Liver (tissue), 9 donors: ENCODE measurements around the gene VCP. TPM values are rescaled to one million over a fixed set of nuclear protein-coding genes. Genes with fewer than 3 reads are reported as not detected.

Source experiments
- DNase-seq: peaks from one replicate; pipeline ENCODE4 v3.0.0-alpha.2; 2017; ENCODE audit warnings: low spot score
- H3K27ac ChIP-seq, 2 donors: one replicate each; pipeline ENCODE4 v1.7.0; 2013; ENCODE audit warnings: inconsistent platforms in 2 of 2, low read length in 2 of 2, control low read depth in 1 of 2, low read depth in 1 of 2, mild to moderate bottlenecking in 1 of 2
- H3K27me3 ChIP-seq, 4 donors: one replicate each; pipeline versions ENCODE4 v1.6.1 to v1.7.0; 2013; ENCODE audit warnings: low read length in 3 of 4, inconsistent platforms in 1 of 4, mild to moderate bottlenecking in 1 of 4, moderate library complexity in 1 of 4; ENCODE audit not compliant: control insufficient read depth in 4 of 4, insufficient read depth in 4 of 4
- H3K36me3 ChIP-seq, 4 donors: one replicate each; pipeline versions ENCODE4 v1.6.1 to v1.7.0; 2013; ENCODE audit warnings: low read length in 3 of 4, mild to moderate bottlenecking in 3 of 4, low read depth in 1 of 4, moderate library complexity in 1 of 4; ENCODE audit not compliant: control insufficient read depth in 4 of 4, insufficient read depth in 3 of 4
- H3K4me1 ChIP-seq, 4 donors: one replicate each; pipeline versions ENCODE4 v1.6.1 to v1.7.0; 2013; ENCODE audit warnings: low read length in 3 of 4, mild to moderate bottlenecking in 3 of 4, moderate library complexity in 1 of 4; ENCODE audit not compliant: control insufficient read depth in 4 of 4, insufficient read depth in 4 of 4
- H3K4me3 ChIP-seq, 3 donors: one replicate each; pipeline versions ENCODE4 v1.6.1 to v1.7.0; 2013; ENCODE audit warnings: low read length in 3 of 3, control low read depth in 1 of 3, low read depth in 1 of 3, mild to moderate bottlenecking in 1 of 3
- H3K9ac ChIP-seq, 2 donors: one replicate each; pipeline ENCODE4 v1.7.0; 2013; ENCODE audit warnings: low read length in 2 of 2, mild to moderate bottlenecking in 2 of 2, moderate library complexity in 2 of 2, control low read depth in 1 of 2, low read depth in 1 of 2
- H3K9me3 ChIP-seq, 4 donors: one replicate each; pipeline versions ENCODE4 v1.6.1 to v1.7.0; 2013; ENCODE audit warnings: low read length in 3 of 4; ENCODE audit not compliant: control insufficient read depth in 4 of 4
- EGR1 ChIP-seq, 2 donors: IDR thresholded peaks; 2 replicates each; pipeline ENCODE4 v1.6.1; 2016 to 2018; ENCODE audit warnings: antibody characterized with exemption in 2 of 2, low read depth in 2 of 2
- FOXA1 ChIP-seq: IDR thresholded peaks from 2 replicates; pipeline ENCODE4 v1.6.1; 2016; ENCODE audit warnings: antibody characterized with exemption
- FOXA2 ChIP-seq: IDR thresholded peaks from 2 replicates; pipeline ENCODE4 v1.6.1; 2016; ENCODE audit warnings: antibody characterized with exemption
- GABPA ChIP-seq, 2 donors: IDR thresholded peaks in 1 of 2; conservative IDR thresholded peaks in 1 of 2; 2 replicates each; pipeline ENCODE4 v1.6.1; 2016; ENCODE audit warnings: antibody characterized with exemption in 2 of 2, mild to moderate bottlenecking in 1 of 2, moderate library complexity in 1 of 2
- HNF4A ChIP-seq, 2 donors: conservative IDR thresholded peaks; 2 replicates each; pipeline ENCODE4 v1.6.1; 2016; ENCODE audit warnings: antibody characterized with exemption in 2 of 2, mild to moderate bottlenecking in 2 of 2
- HNF4G ChIP-seq: IDR thresholded peaks from 2 replicates; pipeline ENCODE4 v1.6.1; 2016; ENCODE audit warnings: antibody characterized with exemption
- JUND ChIP-seq, 2 donors: IDR thresholded peaks; 2 replicates each; pipeline ENCODE4 v1.6.1; 2016; ENCODE audit warnings: antibody characterized with exemption in 2 of 2
- RAD21 ChIP-seq, 2 donors: IDR thresholded peaks; 2 replicates each; pipeline ENCODE4 v1.6.1; 2016; ENCODE audit warnings: antibody characterized with exemption in 2 of 2, mild to moderate bottlenecking in 2 of 2
- RXRA ChIP-seq, 2 donors: IDR thresholded peaks; 2 replicates each; pipeline ENCODE4 v1.6.1; 2017 to 2018; ENCODE audit warnings: antibody characterized with exemption in 2 of 2, mild to moderate bottlenecking in 1 of 2
- SP1 ChIP-seq: IDR thresholded peaks from 2 replicates; pipeline ENCODE4 v1.6.1; 2018; ENCODE audit warnings: antibody characterized with exemption, mild to moderate bottlenecking
- TAF1 ChIP-seq: conservative IDR thresholded peaks from 2 replicates; pipeline ENCODE4 v1.6.1; 2016; ENCODE audit warnings: antibody characterized with exemption, mild to moderate bottlenecking
- YY1 ChIP-seq: IDR thresholded peaks from 2 replicates; pipeline ENCODE4 v1.6.1; 2016; ENCODE audit warnings: antibody characterized with exemption, mild to moderate bottlenecking
- WGBS: extraction: QIAGEN DNeasy Blood & Tissue Kit; methylation state at CpG from one replicate; pipeline ENCODE4 v1.1.7; 2013; 5-methylcytosine and 5-hydroxymethylcytosine counted together
- polyA plus RNA-seq, 2 donors: library from polyadenylated mRNA; stranded (reverse) in 1 of 2; unstranded in 1 of 2; fragments of 200-250 nt in 1 of 2; fragments of >200 nt in 1 of 2; fragmentation: Nextera tagmentation in 1 of 2; extraction: Ambion mirVana in 1 of 2; gene quantifications; one replicate each; pipeline versions ENCODE4 v1.2.1 to v1.2.3, GENCODE V29; 2013 to 2015
- total RNA-seq, 2 donors: library from RNA; depleted of rRNA; stranded (reverse); fragments of >200 nt; gene quantifications; one replicate each; pipeline ENCODE4 v1.2.3, GENCODE V29; 2014
- TF ChIP-seq, protein P1 (sequence below): IDR thresholded peaks from 2 replicates; pipeline ENCODE4 v1.6.1; 2016; ENCODE audit warnings: antibody characterized with exemption
- TF ChIP-seq, protein P2 (sequence below): fragments of 150-350 bp; IDR thresholded peaks from 2 replicates; pipeline ENCODE4 v1.5.1; 2017; ENCODE audit warnings: improper control_type of control experiment, low read depth, low read length; ENCODE audit not compliant: missing input control
- TF ChIP-seq, protein P3 (sequence below): IDR thresholded peaks from 2 replicates; pipeline ENCODE4 v1.6.1; 2016; ENCODE audit warnings: antibody characterized with exemption
- TF ChIP-seq, protein P4 (sequence below): IDR thresholded peaks from 2 replicates; pipeline ENCODE4 v1.6.1; 2016; ENCODE audit warnings: antibody characterized with exemption, mild to moderate bottlenecking
- TF ChIP-seq, protein P5 (sequence below): IDR thresholded peaks from 2 replicates; pipeline ENCODE4 v1.6.1; 2016; ENCODE audit warnings: antibody characterized with exemption
- donor health status: healthy.
- donor health status: healthy.
- donor health status: healthy.
- donor health status: healthy.
- donor health status: healthy.

VCP gene
- total and polyA plus RNA-seq, 4 donors, result 57.6 to 248 (median 153) TPM

GRCh38 chr9:35027860-35028259, 44.6 kb downstream of the VCP start:
- WGBS, result 66% methylated on average over 1 of the region's 1 CpG
- peaks cover 0 to 6% (median 0%) of the 10 kb centered on the region in 4 donors for H3K36me3 ChIP-seq
- H3K9me3 ChIP-seq, result no peaks in the 10 kb centered on the region
- TF ChIP-seq HNF4A (conservative IDR thresholded peaks at IDR 0.05), result no peak
- TF ChIP-seq RAD21 (IDR thresholded peaks at IDR 0.05), result no peak
- TF ChIP-seq, protein P1, sequence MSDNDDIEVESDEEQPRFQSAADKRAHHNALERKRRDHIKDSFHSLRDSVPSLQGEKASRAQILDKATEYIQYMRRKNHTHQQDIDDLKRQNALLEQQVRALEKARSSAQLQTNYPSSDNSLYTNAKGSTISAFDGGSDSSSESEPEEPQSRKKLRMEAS, result no peak
- no peak for TF ChIP-seq YY1
- no peak for TF ChIP-seq EGR1 (IDR thresholded peaks at IDR 0.05; ENCODE audit: low read depth in 2 of 2)
- no peak for TF ChIP-seq FOXA2
- no peaks in the 10 kb centered on the region for H3K27me3 ChIP-seq
- no peak for DNase-seq
- H3K4me1 ChIP-seq, result peaks cover 0 to 3% (median 0%) of the 10 kb centered on the region in 4 donors
- H3K27ac ChIP-seq, result no peak overlapping the region
- H3K9ac ChIP-seq, result no peak overlapping the region
- no peak overlapping the region for H3K4me3 ChIP-seq

DNA sequence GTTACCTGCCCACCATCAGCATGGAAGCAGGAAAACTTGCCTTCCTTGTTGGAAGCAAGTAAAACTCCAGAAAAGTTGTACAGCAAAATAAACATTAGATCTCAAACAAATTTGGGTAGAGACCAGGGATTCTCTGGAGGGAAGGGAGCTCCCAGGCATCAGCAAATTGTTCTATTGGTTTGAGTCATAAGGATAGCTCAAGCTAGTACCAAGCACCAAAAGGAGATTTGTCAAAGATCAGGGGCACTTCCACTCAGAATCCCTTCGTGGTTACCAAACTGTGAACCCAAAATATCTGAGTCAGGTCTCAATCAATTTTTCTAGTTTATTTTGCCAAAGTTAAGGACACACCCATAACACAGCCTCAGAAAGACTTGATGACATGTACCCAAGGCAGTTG, 45.1 kb downstream of the VCP start:
- TF ChIP-seq YY1 (no peak), RXRA (IDR thresholded peaks at IDR 0.05) (no peak), FOXA2 (no peak), EGR1 (IDR thresholded peaks at IDR 0.05; ENCODE audit: low read depth in 2 of 2) (no peak), SP1 (no peak), GABPA (IDR thresholded peaks at IDR 0.05 in 1 of 2, conservative IDR thresholded peaks at IDR 0.05 in 1 of 2) (no peak), FOXA1 (no peak), HNF4A (conservative IDR thresholded peaks at IDR 0.05) (no peak), HNF4G (no peak), JUND (IDR thresholded peaks at IDR 0.05) (no peak), TAF1 (no peak)
- TF ChIP-seq, protein P2, sequence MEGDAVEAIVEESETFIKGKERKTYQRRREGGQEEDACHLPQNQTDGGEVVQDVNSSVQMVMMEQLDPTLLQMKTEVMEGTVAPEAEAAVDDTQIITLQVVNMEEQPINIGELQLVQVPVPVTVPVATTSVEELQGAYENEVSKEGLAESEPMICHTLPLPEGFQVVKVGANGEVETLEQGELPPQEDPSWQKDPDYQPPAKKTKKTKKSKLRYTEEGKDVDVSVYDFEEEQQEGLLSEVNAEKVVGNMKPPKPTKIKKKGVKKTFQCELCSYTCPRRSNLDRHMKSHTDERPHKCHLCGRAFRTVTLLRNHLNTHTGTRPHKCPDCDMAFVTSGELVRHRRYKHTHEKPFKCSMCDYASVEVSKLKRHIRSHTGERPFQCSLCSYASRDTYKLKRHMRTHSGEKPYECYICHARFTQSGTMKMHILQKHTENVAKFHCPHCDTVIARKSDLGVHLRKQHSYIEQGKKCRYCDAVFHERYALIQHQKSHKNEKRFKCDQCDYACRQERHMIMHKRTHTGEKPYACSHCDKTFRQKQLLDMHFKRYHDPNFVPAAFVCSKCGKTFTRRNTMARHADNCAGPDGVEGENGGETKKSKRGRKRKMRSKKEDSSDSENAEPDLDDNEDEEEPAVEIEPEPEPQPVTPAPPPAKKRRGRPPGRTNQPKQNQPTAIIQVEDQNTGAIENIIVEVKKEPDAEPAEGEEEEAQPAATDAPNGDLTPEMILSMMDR, result no peak
- TF ChIP-seq, protein P3, sequence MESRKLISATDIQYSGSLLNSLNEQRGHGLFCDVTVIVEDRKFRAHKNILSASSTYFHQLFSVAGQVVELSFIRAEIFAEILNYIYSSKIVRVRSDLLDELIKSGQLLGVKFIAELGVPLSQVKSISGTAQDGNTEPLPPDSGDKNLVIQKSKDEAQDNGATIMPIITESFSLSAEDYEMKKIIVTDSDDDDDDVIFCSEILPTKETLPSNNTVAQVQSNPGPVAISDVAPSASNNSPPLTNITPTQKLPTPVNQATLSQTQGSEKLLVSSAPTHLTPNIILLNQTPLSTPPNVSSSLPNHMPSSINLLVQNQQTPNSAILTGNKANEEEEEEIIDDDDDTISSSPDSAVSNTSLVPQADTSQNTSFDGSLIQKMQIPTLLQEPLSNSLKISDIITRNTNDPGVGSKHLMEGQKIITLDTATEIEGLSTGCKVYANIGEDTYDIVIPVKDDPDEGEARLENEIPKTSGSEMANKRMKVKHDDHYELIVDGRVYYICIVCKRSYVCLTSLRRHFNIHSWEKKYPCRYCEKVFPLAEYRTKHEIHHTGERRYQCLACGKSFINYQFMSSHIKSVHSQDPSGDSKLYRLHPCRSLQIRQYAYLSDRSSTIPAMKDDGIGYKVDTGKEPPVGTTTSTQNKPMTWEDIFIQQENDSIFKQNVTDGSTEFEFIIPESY, result no peak
- TF ChIP-seq, protein P4, sequence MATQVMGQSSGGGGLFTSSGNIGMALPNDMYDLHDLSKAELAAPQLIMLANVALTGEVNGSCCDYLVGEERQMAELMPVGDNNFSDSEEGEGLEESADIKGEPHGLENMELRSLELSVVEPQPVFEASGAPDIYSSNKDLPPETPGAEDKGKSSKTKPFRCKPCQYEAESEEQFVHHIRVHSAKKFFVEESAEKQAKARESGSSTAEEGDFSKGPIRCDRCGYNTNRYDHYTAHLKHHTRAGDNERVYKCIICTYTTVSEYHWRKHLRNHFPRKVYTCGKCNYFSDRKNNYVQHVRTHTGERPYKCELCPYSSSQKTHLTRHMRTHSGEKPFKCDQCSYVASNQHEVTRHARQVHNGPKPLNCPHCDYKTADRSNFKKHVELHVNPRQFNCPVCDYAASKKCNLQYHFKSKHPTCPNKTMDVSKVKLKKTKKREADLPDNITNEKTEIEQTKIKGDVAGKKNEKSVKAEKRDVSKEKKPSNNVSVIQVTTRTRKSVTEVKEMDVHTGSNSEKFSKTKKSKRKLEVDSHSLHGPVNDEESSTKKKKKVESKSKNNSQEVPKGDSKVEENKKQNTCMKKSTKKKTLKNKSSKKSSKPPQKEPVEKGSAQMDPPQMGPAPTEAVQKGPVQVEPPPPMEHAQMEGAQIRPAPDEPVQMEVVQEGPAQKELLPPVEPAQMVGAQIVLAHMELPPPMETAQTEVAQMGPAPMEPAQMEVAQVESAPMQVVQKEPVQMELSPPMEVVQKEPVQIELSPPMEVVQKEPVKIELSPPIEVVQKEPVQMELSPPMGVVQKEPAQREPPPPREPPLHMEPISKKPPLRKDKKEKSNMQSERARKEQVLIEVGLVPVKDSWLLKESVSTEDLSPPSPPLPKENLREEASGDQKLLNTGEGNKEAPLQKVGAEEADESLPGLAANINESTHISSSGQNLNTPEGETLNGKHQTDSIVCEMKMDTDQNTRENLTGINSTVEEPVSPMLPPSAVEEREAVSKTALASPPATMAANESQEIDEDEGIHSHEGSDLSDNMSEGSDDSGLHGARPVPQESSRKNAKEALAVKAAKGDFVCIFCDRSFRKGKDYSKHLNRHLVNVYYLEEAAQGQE, result no peak
- TF ChIP-seq, protein P5, sequence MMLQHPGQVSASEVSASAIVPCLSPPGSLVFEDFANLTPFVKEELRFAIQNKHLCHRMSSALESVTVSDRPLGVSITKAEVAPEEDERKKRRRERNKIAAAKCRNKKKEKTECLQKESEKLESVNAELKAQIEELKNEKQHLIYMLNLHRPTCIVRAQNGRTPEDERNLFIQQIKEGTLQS, result no peak
- WGBS, result 58% methylated on average over 1 of the region's 1 CpG
- Histone ChIP-seq H3K4me1 (peaks cover 0 to 3% (median 0%) of the 10 kb centered on the region in 4 donors), H3K9me3 (no peaks in the 10 kb centered on the region), H3K4me3 (no peak overlapping the region), H3K27ac (no peak overlapping the region), H3K36me3 (peaks cover 0 to 10% (median under 1%) of the 10 kb centered on the region in 4 donors), H3K27me3 (no peaks in the 10 kb centered on the region), H3K9ac (no peak overlapping the region)
- no peak for DNase-seq
